HG02938 (cell line): ENCODE measurements around the gene GPC6.

Experiments used
- ATAC-seq: cut with Tn5 transposase; IDR thresholded peaks from one replicate; pipeline ENCODE4 v1.9.1; 2021; ENCODE audit warnings: mild to moderate bottlenecking, moderate library complexity; ENCODE audit not compliant: unreplicated experiment

The GPC6 gene

GRCh38 chr13:93806861-93807260 is 580.3 kb downstream of the GPC6 start:
- ATAC-seq, result no peak

- ATAC-seq, result no peak
These were observed 583.7 kb downstream of the GPC6 start for GRCh38 chr13:93810264-93810663.

- ATAC-seq, result no peak
These were observed 584.6 kb downstream of the GPC6 start for GRCh38 chr13:93811071-93811737.

GRCh38 chr13:93811738-93812112 is 585.1 kb downstream of the GPC6 start:
- ATAC-seq, result no peak

GRCh38 chr13:93814658-93815057 is 588.1 kb downstream of the GPC6 start:
- no peak for ATAC-seq

GRCh38 chr13:93818345-93818744 is 591.7 kb downstream of the GPC6 start:
- ATAC-seq, result no peak

- ATAC-seq, result no peak
These were observed 592.8 kb downstream of the GPC6 start for GRCh38 chr13:93819331-93819890.

GRCh38 chr13:93824286-93824685 is 597.7 kb downstream of the GPC6 start:
- ATAC-seq, result no peak

GRCh38 chr13:93834051-93834450 is 607.4 kb downstream of the GPC6 start:
- no peak for ATAC-seq

- ATAC-seq, result no peak
These were observed 616.5 kb downstream of the GPC6 start for GRCh38 chr13:93843082-93843481.

- ATAC-seq, result no peak
These were observed 620.6 kb downstream of the GPC6 start for GRCh38 chr13:93847162-93847561.

GRCh38 chr13:93848247-93848646 is 621.6 kb downstream of the GPC6 start:
- no peak for ATAC-seq

- ATAC-seq, result no peak
These were observed 624.6 kb downstream of the GPC6 start for GRCh38 chr13:93851236-93851635.

GRCh38 chr13:93853912-93854311 is 627.3 kb downstream of the GPC6 start:
- ATAC-seq, result no peak

- ATAC-seq, result no peak
These were observed 630.5 kb downstream of the GPC6 start for GRCh38 chr13:93857126-93857525.

GRCh38 chr13:93859716-93860115 is 633.1 kb downstream of the GPC6 start:
- no peak for ATAC-seq

GRCh38 chr13:93861818-93862217 is 635.2 kb downstream of the GPC6 start:
- ATAC-seq, result no peak

- no peak for ATAC-seq
These were observed 635.7 kb downstream of the GPC6 start for GRCh38 chr13:93862259-93862658.

- no peak for ATAC-seq
These were observed 638.6 kb downstream of the GPC6 start for GRCh38 chr13:93865235-93865634.

GRCh38 chr13:93867481-93867880 is 640.9 kb downstream of the GPC6 start:
- no peak for ATAC-seq

- ATAC-seq, result no peak
These were observed 645.8 kb downstream of the GPC6 start for GRCh38 chr13:93872376-93872775.

GRCh38 chr13:93872786-93873347 is 646.3 kb downstream of the GPC6 start:
- ATAC-seq, result no peak

- ATAC-seq, result no peak
These were observed 648.9 kb downstream of the GPC6 start for GRCh38 chr13:93875547-93875946.
